DND-41 (cell line): ENCODE results near the gene CPNE4.

ENCODE experiments used
- ATAC-seq: fragments of 200-7000 bp; cut with Tn5 transposase; 3 replicates; pipeline ENCODE4 v1.9.1; 2021; ENCODE audit warnings: low read depth; ENCODE audit not compliant: insufficient read depth
- DNase-seq: peaks from one replicate; pipeline ENCODE4 v3.0.0-alpha.2; 2020
- H2AFZ ChIP-seq: 2 replicates; pipeline ENCODE4 v1.6.0; 2012; ENCODE audit warnings: low read depth, low read length
- H3K27ac ChIP-seq: 2 replicates; pipeline ENCODE4 v1.5.1; 2012; ENCODE audit warnings: low read length, inconsistent platforms
- H3K27me3 ChIP-seq: fragments of 200-600 bp; sonication (generic); 2 replicates; pipeline ENCODE4 v1.6.0; 2012; ENCODE audit warnings: low read length, mild to moderate bottlenecking, inconsistent platforms; ENCODE audit not compliant: insufficient read depth, poor library complexity
- H3K36me3 ChIP-seq: 2 replicates; pipeline ENCODE4 v1.5.1; 2012; ENCODE audit warnings: low read length, inconsistent platforms; ENCODE audit not compliant: insufficient read depth
- H3K4me1 ChIP-seq: 2 replicates; pipeline ENCODE4 v1.5.1; 2012; ENCODE audit warnings: mild to moderate bottlenecking, low read length; ENCODE audit not compliant: insufficient read depth
- H3K4me2 ChIP-seq: 2 replicates; pipeline ENCODE4 v1.6.0; 2012; ENCODE audit warnings: mild to moderate bottlenecking, moderate library complexity, low read length, inconsistent platforms; ENCODE audit not compliant: insufficient read depth
- H3K4me3 ChIP-seq, 2 experiments: fragments of 200-600 bp in 1 of 2; shearing (Covaris generic) in 1 of 2; 2 replicates each; pipeline ENCODE4 v1.5.1; 2012 to 2016; ENCODE audit warnings: inconsistent platforms in 2 of 2, low read length in 2 of 2, mild to moderate bottlenecking in 2 of 2, low read depth in 1 of 2, moderate library complexity in 1 of 2
- H3K79me2 ChIP-seq: 2 replicates; pipeline ENCODE4 v1.6.0; 2012; ENCODE audit warnings: low read length, inconsistent platforms; ENCODE audit not compliant: insufficient read depth
- H3K9ac ChIP-seq: 2 replicates; pipeline ENCODE4 v1.6.0; 2012; ENCODE audit warnings: low read depth, mild to moderate bottlenecking, inconsistent platforms, low read length, moderate library complexity
- H3K9me3 ChIP-seq: 2 replicates; pipeline ENCODE4 v1.5.1; 2012; ENCODE audit warnings: low read length, moderate library complexity, mild to moderate bottlenecking, inconsistent platforms; ENCODE audit not compliant: insufficient read depth, severe bottlenecking
- H4K20me1 ChIP-seq: 2 replicates; pipeline ENCODE4 v1.6.0; 2012; ENCODE audit warnings: low read length; ENCODE audit not compliant: insufficient read depth
- EZH2 ChIP-seq: IDR thresholded peaks from 3 replicates; pipeline ENCODE4 v1.6.1; 2012; ENCODE audit warnings: borderline replicate concordance, low read depth, mild to moderate bottlenecking, moderate library complexity, low read length, inconsistent platforms; ENCODE audit not compliant: severe bottlenecking
- TF ChIP-seq, protein P1 (sequence below): IDR thresholded peaks from 2 replicates; pipeline ENCODE4 v1.5.1; 2012; ENCODE audit warnings: borderline replicate concordance, low read length, moderate library complexity, mild to moderate bottlenecking; ENCODE audit not compliant: poor library complexity, severe bottlenecking; ENCODE audit errors: extremely low read depth

The CPNE4 gene

GRCh38 chr3:131976448-131976847 is 58.4 kb downstream of the CPNE4 start:
- no peak for TF ChIP-seq EZH2
- TF ChIP-seq, protein P1, sequence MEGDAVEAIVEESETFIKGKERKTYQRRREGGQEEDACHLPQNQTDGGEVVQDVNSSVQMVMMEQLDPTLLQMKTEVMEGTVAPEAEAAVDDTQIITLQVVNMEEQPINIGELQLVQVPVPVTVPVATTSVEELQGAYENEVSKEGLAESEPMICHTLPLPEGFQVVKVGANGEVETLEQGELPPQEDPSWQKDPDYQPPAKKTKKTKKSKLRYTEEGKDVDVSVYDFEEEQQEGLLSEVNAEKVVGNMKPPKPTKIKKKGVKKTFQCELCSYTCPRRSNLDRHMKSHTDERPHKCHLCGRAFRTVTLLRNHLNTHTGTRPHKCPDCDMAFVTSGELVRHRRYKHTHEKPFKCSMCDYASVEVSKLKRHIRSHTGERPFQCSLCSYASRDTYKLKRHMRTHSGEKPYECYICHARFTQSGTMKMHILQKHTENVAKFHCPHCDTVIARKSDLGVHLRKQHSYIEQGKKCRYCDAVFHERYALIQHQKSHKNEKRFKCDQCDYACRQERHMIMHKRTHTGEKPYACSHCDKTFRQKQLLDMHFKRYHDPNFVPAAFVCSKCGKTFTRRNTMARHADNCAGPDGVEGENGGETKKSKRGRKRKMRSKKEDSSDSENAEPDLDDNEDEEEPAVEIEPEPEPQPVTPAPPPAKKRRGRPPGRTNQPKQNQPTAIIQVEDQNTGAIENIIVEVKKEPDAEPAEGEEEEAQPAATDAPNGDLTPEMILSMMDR, result no peak
- no peak overlapping the region for H3K27ac ChIP-seq
- peaks cover 6% of the 10 kb centered on the region for H3K27me3 ChIP-seq
- DNase-seq (no peak), ATAC-seq (no peak)
- H3K4me2 ChIP-seq, result no peak overlapping the region
- no peaks in the 10 kb centered on the region for H3K79me2 ChIP-seq
- no peaks in the 10 kb centered on the region for H4K20me1 ChIP-seq
- H2AFZ ChIP-seq, result no peak overlapping the region
- H3K4me1 ChIP-seq, result no peaks in the 10 kb centered on the region
- H3K9ac ChIP-seq, result no peak overlapping the region
- H3K9me3 ChIP-seq, result no peaks in the 10 kb centered on the region
- H3K4me3 ChIP-seq, result no peak overlapping the region
- H3K36me3 ChIP-seq, result no peaks in the 10 kb centered on the region

DNA sequence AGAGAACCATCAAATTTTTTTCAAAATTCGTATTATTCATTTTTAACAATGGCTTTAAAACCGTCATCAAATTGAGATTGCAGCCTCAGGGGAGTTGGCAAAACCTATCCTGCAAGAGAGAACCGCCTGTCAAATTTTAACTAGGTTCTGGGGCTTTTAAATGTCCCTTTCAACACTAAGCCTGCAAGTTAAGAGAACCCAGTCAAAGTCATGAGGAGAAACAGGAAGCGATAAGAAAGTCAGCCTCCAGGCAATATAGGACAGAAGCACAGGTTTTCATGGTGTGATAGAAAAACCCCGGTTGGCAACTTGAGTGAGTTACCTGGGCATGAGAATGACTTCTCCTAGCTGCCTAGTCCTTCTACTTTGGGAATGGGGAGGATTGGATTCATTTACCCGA is 59.8 kb downstream of the CPNE4 start:
- Histone ChIP-seq H2AFZ (no peak overlapping the region), H3K4me3 (no peak overlapping the region), H3K27me3 (peaks cover 6% of the 10 kb centered on the region), H3K4me2 (no peak overlapping the region), H3K9me3 (no peaks in the 10 kb centered on the region), H4K20me1 (no peaks in the 10 kb centered on the region), H3K27ac (no peak overlapping the region), H3K36me3 (no peaks in the 10 kb centered on the region), H3K79me2 (no peaks in the 10 kb centered on the region), H3K9ac (no peak overlapping the region), H3K4me1 (no peaks in the 10 kb centered on the region)
- ATAC-seq (no peak), DNase-seq (no peak)
- TF ChIP-seq, protein P1, result no peak
- no peak for TF ChIP-seq EZH2

- H3K4me1 ChIP-seq, result no peaks in the 10 kb centered on the region
- H3K27ac ChIP-seq, result no peak overlapping the region
- ATAC-seq (no peak), DNase-seq (no peak)
- no peak overlapping the region for H3K4me2 ChIP-seq
- H2AFZ ChIP-seq, result no peak overlapping the region
- no peaks in the 10 kb centered on the region for H3K9me3 ChIP-seq
- no peaks in the 10 kb centered on the region for H4K20me1 ChIP-seq
- no peak for TF ChIP-seq EZH2
- TF ChIP-seq, protein P1, result no peak
- no peaks in the 10 kb centered on the region for H3K79me2 ChIP-seq
- H3K27me3 ChIP-seq, result peaks cover 10% of the 10 kb centered on the region
- no peak overlapping the region for H3K9ac ChIP-seq
- H3K36me3 ChIP-seq, result no peaks in the 10 kb centered on the region
- H3K4me3 ChIP-seq, result no peak overlapping the region
These were observed 61.1 kb downstream of the CPNE4 start for GRCh38 chr3:131973731-131974130.

DNA sequence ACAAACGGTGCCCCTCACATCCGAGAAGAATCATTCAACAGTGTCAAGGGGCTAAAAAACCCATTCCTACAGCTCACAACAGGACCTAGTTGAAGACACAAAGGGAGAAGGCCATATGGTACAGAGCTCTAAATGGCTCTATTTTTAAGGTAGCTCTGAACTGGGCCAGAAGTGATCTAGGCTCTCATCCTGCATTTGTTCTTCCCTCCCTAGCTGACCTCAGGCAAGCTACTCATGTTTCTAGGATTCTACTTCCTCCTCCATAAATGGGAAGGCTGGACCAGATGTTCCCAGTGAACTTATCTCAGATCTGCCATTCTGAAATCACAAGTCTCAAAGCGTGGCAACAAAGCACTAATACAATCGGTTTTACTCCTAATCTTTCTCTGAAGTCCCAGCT is 62.3 kb downstream of the CPNE4 start:
- H3K27me3 ChIP-seq, result peaks cover 10% of the 10 kb centered on the region
- DNase-seq (no peak), ATAC-seq (no peak)
- H3K36me3 ChIP-seq, result no peaks in the 10 kb centered on the region
- H3K27ac ChIP-seq, result no peak overlapping the region
- no peak overlapping the region for H3K4me2 ChIP-seq
- H3K9ac ChIP-seq, result no peak overlapping the region
- H4K20me1 ChIP-seq, result no peaks in the 10 kb centered on the region
- no peak overlapping the region for H3K4me3 ChIP-seq
- no peaks in the 10 kb centered on the region for H3K9me3 ChIP-seq
- H2AFZ ChIP-seq, result no peak overlapping the region
- H3K4me1 ChIP-seq, result no peaks in the 10 kb centered on the region
- TF ChIP-seq, protein P1, result no peak
- TF ChIP-seq EZH2, result no peak
- no peaks in the 10 kb centered on the region for H3K79me2 ChIP-seq
